WI38 (cell line): ENCODE measurements around the gene ADSS2.
A peak's percentile ranks its signal among the peaks of the same experiment; 100 is the strongest.

Experiments used
- H3K4me3 ChIP-seq: 2 replicates; pipeline ENCODE4 v1.5.1; 2011; ENCODE audit warnings: low read depth, mild to moderate bottlenecking, control low read depth, low read length
- TF ChIP-seq, protein P1 (sequence below): IDR thresholded peaks from 2 replicates; pipeline ENCODE4 v1.5.1; 2012; ENCODE audit warnings: low read depth, mild to moderate bottlenecking, control low read depth, low read length

Gene ADSS2

GRCh38 chr1:244395965-244396364 lies 55.7 kb downstream of the ADSS2 start:
- no peak overlapping the region for H3K4me3 ChIP-seq
- TF ChIP-seq, protein P1, sequence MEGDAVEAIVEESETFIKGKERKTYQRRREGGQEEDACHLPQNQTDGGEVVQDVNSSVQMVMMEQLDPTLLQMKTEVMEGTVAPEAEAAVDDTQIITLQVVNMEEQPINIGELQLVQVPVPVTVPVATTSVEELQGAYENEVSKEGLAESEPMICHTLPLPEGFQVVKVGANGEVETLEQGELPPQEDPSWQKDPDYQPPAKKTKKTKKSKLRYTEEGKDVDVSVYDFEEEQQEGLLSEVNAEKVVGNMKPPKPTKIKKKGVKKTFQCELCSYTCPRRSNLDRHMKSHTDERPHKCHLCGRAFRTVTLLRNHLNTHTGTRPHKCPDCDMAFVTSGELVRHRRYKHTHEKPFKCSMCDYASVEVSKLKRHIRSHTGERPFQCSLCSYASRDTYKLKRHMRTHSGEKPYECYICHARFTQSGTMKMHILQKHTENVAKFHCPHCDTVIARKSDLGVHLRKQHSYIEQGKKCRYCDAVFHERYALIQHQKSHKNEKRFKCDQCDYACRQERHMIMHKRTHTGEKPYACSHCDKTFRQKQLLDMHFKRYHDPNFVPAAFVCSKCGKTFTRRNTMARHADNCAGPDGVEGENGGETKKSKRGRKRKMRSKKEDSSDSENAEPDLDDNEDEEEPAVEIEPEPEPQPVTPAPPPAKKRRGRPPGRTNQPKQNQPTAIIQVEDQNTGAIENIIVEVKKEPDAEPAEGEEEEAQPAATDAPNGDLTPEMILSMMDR: no peak

DNA sequence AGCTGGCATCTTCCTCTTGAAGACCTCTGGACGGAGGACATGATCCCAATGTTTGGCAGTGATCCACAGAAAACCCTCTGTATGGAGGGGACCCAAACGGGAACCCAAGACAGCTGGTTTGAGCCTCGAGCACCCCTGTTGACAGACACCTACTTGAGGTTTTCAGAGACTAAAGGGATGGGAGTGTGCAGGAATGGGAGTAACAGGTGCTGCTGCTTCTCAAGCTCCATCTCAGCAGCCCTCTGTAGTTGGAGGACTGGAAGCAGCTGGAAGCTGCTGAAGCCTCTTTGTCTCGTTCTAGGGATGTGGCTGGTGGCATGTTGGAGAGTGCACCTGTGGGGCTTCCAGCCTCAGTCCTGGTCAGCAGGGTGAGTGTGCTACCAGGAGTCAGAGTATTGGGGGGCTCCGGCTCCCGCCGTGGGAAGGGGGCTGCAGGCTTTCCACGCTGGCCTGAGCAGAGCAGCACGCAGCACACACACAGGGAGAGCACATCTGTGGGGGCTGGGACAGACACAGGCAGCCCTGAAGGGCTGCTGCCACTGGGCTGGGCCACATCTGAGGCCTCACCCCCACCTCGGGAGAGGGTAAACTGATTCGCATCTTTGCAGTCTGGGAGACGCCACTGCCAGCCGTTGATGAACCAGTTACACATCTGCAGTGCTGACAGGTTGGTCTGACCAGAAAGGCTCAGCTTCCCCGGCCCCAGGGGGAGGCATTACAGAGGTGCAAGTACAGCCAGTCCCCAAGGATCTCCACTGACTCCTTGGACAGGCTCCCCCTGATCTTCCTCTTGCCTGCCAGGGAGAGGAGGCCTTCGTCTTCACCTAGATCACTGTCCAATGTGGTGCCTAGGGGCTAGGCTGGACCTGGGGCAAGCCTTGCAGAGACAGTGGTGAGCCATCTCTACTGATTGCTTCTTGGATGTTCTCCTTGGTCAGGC lies 56.6 kb downstream of the ADSS2 start:
- H3K4me3 ChIP-seq: no peak overlapping the region
- TF ChIP-seq, protein P1: no peak

DNA sequence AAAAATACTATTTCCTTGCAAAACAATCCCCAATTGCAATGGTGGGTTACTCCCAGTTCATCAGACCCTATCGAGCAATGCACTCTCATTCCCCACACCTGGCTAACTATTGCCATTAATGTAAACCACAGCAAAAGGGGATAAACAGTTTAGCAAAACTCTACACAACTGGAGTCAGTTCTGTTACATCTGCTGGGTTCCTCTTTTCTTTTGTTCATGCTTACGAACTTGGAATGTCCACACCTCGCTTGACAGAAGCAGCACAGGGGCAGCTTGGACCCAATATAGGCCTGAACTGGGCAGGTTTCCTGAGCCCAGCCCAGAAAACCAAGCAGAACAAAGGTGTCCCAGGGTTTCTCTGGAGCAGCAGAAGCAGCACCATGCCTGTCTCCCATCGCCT lies 57.4 kb downstream of the ADSS2 start:
- H3K4me3 ChIP-seq: no peak overlapping the region
- TF ChIP-seq, protein P1: no peak

GRCh38 chr1:244393604-244394176 lies 58.0 kb downstream of the ADSS2 start:
- TF ChIP-seq, protein P1: no peak
- H3K4me3 ChIP-seq: no peak overlapping the region

DNA sequence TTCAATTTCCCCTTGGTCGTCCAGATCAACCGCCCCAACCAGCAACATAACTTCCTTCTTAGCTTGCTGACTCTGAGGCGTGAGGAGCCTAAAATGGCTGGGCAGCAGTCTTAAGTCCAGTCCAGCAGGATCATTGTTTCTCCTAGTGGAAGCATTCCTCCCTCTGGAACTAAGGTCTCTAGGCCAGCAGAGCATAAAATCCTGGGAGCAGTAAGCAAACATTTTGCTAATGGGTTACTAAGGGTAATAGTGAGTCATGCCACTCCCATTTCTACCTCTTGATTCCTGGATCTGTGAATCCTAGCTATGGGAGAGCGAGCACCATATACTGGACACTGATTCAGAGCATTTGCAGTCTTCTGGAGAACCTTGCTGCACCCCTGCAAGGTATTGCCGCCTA lies 59.9 kb downstream of the ADSS2 start:
- TF ChIP-seq, protein P1: no peak

DNA sequence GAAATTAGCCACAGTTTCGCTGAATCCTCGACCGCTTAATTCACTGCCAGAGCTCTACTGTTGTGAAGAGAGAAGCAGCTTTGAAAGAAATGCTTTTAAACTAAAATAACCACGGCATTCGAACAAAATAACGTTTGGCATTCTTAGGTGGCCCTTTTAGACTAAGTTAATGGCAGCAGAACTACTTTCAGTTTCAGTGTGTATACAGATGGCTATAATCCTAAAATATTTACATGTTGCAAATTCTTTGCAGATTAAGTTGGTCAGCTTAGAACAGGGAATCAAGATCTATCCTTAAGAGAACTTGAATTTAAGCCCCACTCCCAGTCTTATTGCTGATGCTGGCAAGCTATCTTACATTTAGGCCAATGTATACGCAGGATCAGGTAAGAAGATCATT lies 62.7 kb downstream of the ADSS2 start:
- TF ChIP-seq, protein P1: no peak

More for the DNA sequence above, 59.9 kb downstream of the ADSS2 start:
- no peak overlapping the region for H3K4me3 ChIP-seq

DNA sequence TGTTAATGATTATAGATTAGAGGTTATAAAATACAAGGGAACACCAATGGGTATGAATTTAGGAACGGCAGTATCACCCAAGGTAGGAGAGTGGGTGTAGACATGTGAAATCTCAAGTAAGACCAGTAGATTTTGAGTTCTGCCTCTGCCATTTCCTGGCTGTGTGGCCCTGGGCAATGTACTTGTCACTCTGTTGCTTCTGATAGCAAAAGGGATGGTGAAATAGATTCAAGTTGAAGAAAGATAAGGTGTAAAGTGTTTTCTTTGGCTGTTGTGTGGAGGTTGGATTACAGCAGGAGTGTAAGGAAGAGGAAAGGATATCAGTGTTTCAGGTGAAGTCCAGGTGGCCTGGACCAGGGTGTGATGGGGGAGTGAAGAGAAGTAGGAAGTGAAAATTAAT lies 64.3 kb downstream of the ADSS2 start:
- TF ChIP-seq, protein P1: no peak
- no peak overlapping the region for H3K4me3 ChIP-seq

More for the DNA sequence above, 62.7 kb downstream of the ADSS2 start:
- peak overlapping the region; percentile 45 for H3K4me3 ChIP-seq
